Stimulated activated CD4-positive, alpha-beta T cell treated with anti-CD3 and anti-CD28 coated beads, Interleukin-1b, Interleukin-23, amount 100 ng/mL, for 24 hours (primary cell): ENCODE results near the gene KDSR.

Experiments used
- DNase-seq, 4 experiments: peaks; one replicate each; pipeline ENCODE4 v3.0.0-alpha.2; 2020; ENCODE audit warnings: low read depth in 4 of 4, low spot score in 1 of 4

KDSR gene

DNA sequence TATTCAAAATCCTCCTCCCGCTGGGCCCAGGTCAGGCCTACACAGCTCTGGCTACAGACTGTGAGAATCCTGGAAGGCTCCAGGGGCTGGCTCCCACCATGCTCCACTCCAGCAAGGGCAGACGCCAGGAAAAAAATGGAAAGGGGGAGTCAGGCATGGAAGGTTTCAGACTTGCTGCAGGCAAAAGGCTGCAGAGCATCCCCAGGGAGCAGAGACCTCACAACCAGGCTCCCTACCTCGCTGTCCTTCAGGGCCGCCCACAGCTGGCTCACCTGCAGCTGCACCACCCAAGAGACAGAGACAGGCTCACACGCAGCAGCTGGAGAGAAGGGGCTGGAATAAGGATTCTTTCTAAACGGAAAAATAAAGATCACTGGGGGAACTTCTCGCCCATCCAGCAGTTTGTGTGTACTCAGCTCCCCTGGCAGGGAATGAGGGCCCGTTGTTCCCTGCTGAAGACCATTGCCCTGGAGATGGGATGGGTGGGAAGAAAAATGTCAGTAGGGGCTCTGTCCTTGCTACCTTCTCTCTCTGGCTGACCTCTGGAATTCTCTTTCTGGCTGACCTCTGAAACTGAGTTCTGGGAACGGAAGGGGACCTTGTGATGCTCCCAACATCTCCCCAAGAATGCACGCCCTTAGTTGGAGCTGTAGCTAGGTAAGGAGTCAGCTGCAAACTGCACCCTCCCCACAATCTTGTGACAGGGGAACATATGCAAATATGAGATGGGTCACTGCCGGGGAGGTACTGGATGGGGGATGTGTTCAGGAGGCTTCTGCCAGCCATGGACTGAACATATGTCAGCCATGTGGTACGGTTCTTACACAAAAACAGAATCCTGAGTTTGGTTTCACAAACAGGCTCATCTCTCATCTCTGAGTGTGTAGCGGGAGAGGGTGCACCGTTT is 81.9 kb downstream of the KDSR start:
- no peak for DNase-seq

DNA sequence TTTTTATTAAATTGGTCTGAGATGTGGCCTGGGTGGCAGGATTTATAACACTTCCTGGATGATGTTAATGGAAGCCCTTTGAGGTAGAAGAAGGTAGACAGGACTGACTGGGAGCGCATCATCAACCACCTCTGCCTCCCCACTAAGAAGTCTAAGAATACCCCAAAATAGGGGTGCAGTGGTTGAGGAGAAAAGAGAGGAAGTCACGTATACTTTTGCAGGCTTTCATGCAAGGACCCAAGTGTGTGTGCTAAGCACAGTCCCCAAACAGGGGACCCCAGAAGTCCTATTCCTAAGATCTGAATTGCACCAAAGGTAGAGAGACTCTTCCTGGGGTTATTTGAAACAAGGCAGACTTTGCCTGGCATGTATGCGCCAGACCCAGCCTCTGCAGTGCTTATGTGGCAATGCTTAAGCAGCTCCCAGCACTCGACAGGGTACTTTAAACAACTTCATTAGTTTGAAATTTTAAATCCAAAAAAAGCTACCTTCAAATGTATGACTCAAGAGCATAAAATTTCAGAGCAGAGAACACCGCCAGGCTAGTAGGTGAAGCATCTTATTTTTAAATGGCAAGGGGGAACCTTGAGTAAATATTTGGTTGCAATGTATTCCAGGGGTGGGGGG is 82.7 kb downstream of the KDSR start:
- DNase-seq, result no peak

DNA sequence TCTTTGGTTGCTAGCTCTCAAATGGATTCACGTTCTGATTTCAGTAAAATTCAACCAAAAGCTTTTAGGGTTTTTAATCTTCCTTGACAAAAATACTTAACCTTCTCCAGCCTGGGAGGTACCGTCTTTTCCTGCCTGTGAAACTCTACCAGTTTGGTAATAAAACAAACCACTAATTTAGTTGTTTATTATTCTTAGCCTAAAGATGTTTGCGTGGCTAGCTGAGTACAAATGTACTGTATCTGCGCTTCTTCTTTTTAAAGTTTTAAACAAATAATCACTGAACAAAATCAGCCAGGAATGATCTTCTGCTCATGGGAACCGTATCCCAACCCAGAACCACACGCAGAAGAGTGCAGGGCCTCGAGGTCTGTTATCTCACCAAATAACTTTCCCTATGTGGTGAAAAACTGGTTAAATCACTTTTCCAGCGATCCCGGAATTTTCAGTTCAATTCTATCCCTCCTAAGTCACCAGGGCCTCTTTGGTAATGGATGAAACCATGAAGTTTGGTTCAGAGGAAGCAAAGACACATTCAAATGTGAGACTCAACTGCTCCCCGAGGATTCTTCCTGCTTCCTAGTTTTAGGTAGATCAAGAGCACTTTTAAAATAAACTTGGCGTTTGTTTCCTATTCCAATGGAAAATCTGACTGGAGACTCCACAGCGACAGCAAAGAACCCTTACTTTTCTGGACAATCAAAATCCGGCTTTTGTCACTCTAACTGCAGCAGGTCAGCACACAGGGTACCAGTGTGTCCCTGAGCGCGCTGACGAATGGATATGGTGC is 83.5 kb downstream of the KDSR start:
- DNase-seq, result no peak

DNA sequence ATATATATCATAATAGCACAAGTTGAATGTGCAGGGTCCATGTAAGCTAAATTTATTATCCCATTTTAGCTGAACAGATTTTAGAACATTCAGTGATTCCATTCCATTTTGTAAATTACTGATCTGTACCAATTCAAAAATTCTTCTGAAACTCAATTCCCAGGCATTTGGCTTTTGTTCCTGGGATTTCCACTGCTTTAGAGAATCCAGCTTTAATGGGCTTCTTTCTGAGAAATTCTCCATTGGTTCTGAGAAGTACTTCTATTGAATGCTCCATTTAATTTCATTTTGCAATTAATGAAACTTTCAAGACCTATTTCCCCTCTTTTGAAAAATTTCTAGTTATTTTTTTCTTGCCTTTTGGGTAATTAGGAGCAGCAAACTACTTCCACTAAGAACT is 84.2 kb downstream of the KDSR start:
- DNase-seq, result no peak
